NK-92 (cell line): ENCODE data around the gene HRG.
"Not testable (repeated sequence)": the region's sequence is repeated elsewhere in the genome, so short reads cannot be mapped to it uniquely, and the experiment has no call there.

ENCODE experiments used
- DNase-seq: peaks from one replicate; lab custom pipeline; 2025; ENCODE audit not compliant: unreplicated experiment; lab: John Stamatoyannopoulos, UW

The HRG gene

GRCh38 chr3:186679151-186679550 is 13.3 kb downstream of the HRG start:
- DNase-seq = no peak

- DNase-seq = no peak
These were observed 15.1 kb downstream of the HRG start for GRCh38 chr3:186680869-186681268.

DNA sequence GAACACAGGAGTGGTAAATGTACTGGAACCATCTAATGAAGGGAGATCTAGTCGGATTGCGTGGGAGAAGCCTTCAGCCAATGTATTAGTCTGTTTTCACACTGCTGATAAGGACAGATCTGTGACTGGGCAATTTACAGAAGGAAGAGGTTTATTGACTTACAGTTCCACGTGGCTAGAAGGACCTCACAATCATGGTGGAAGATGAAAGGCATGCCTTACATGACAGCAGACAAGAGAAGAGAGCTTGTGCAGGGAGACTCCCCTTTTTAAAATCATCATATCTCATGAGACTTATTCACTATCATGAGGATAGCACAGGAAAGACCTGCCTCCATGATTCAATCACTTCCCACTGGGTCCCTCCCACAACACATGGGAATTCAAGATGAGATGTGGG is 17.0 kb downstream of the HRG start:
- no peak for DNase-seq

GRCh38 chr3:186683979-186684378 is 18.2 kb downstream of the HRG start:
- no peak for DNase-seq

- DNase-seq = not testable (repeated sequence)
These were observed 20.7 kb downstream of the HRG start for GRCh38 chr3:186686475-186686874.

DNA sequence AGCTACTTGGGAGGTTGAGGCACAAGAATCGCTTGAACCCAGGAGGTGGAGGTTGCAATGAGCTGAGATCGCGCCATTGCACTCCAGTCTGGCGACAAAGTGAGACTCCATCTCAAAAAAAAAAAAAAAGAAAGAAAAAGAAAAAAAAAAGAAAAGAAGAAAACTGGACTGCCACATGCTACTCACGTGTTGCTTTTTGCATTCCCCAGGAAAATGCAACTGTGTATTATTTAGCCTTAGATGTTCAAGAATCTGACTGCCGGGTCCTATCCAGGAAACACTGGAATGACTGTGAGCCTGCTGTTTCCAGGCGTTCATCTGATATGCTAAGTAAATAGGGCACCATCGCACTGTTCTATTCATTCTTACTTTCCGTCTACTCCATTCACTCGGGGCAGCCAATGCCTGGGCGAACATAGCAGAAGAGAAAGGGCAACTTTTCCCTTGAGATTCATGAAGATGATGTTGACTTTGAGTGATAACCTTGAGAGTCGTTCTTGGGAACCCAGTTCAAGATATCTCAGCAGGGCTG is 21.4 kb downstream of the HRG start:
- no peak for DNase-seq

GRCh38 chr3:186690304-186690703 is 24.5 kb downstream of the HRG start:
- not testable (repeated sequence) for DNase-seq

DNA sequence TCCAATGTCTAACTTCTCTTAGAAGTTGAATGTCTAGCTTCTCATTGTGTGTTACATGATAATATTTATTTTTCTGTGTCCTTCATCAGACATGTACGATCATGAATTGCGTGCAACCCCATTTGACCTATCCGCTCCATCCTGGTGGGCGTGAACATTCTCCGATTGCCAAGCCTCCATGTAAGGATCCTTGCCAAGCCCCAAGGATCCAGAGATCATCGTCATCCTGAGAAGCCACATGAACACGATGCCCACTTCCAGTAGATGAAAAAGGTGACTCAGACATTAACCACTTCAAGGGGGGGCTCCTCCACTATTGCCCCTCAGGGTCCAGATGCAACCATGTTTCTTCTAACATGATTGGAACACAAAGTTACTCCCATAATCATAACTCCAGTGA is 25.9 kb downstream of the HRG start:
- no peak for DNase-seq

DNA sequence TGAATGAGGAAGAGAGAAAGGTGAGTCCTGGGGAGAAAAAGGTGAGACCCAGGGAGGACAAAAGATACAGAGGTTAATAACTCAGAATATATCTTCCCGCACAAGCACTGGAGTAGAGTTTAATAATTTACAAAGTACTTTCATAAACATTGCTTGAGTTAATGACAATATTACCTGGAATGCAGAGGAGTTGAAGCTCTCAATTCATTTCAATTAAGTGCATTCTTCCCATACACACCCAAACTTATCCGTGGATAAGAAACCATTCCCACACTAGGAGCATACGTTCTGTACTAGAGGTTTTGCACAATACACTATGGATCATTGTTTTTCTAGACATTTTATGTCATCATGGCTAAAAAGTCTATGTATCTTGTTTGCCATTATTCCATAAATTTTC is 28.0 kb downstream of the HRG start:
- DNase-seq = no peak

DNA sequence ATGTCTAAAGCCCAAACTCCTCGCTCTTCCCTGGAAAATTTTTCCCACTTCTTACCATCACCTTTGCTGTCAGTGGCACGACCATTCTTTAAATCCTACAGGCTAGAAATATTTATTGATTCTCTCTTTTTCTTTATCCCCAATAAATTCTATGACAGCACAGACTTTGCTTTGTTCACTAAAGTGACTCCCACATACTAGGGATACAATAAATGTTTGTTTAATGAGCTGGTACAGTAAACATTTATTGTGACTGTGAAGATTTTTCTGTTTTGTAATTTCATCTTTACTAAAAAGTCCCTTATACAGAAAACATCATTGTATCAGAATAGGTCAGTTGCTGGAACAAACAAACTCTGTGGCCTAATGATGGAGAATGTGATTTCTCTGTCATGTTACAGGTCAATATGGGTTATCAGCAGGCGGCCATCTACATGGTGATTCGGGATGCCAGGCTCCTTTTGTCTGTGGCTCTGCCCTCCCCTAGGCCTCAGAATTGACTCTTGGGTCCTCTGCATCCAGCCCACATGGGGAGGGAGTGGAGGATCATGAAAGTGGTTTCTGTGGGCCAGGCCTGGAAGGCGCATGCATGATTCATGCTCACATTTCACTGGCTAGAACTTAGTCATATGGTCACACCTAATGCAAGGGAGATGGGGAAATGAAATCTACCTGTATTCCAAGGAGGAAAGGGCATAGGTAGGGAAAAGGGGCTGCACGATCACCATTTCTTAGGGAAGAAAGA is 28.6 kb downstream of the HRG start:
- no peak for DNase-seq

- DNase-seq = no peak
These were observed 30.7 kb downstream of the HRG start for GRCh38 chr3:186696522-186696921.

DNA sequence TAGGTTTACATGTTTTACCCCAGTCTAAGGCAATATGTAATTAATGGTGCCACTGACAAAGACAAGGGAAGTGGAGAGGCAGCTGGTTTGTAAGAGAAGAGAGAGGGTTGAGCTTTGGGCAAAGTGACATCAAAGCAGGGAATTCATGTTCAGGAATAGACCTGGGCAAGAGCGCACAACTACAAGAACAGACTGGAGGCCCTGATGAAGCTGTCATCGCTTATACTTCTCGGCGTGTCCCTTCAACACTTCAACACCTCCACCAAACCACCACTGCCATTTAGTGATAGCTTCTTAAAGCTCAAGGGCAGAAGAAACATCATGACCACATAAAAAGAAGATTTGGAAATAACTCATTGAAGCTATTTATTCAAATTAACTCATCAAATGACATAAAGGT is 31.7 kb downstream of the HRG start:
- no peak for DNase-seq

DNA sequence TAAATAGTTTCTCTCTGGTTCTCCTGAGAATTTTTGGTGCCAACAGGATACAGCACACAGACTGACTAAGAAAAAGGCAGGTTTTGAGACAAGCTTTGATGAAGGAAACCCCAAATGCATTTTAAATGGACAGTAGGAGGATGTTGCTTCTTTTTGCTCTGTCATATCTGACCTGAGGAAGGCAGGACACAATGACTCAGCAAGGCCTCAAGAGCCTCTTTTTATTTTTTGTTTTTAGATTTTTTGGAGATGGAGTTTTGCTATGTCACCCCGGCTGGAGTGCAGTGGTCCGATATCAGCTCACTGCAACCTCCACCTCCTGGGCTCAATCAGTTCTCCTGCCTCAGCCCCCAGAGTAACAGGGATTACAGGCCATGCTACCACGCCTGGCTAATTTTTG is 34.5 kb downstream of the HRG start:
- DNase-seq = no peak

- DNase-seq = not testable (repeated sequence)
These were observed 36.6 kb downstream of the HRG start for GRCh38 chr3:186702451-186702850.

DNA sequence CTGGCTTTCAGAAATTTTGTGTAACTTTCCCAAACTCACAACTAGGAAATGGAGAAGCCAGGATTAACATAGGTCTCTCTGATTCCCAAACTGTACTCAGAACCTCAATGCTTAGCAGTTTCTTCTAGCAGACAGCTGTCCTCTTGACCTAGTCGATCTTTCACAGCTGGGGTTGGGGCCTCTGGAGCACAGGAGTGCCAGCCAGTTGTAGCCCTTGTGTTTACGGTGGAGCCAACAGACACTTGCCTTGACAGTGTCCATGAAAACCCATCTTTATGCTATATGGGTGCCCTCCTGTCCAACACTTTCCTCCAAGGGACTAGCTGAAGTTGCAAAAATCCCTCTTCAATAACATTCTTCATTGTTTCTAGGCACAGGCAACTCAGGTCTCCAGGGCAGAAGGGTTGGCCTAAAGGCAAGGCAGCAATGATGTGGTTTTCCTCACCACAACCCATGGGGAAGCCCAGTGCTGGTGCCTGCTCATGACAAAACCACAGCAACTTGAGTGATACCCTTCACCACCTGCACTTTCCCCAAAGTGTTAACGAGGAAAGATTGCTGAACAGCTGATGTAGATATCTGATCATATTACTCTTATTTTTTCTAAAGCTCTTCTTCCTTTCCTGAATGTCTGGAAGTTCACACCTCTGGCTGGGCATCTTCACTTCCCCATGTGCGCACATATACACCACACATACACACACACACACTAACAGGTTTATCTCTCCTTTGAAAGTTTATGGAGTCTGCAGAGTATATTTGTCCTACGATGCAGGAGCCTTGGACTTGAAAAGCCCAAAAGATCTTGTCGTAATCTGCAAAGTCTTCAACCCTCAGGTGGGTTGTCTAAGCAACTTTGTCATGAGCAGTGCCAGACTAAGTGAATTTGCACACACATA is 40.3 kb downstream of the HRG start:
- DNase-seq = no peak

GRCh38 chr3:186708983-186709679 is 43.3 kb downstream of the HRG start:
- DNase-seq = no peak

- not testable (repeated sequence) for DNase-seq
These were observed 44.9 kb downstream of the HRG start for GRCh38 chr3:186710694-186711093.

DNA sequence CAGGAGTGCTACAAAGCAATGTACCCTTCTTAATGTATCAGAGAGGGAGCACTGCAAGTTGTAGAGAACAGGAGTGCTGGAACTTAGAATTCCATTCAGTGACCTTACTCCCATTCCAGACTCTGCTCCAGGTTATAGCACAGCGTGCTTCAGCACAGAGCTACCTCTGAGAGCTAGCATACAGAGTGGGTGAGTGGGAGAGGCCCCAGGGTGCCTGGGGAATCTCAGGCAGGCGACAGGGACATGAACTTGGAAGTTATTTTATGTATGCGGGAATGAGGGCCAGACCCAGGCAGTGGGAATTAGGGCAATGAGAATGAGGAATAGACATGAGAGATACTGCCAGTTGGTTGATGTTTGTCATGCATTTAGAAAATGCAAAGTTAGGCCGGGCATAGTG is 47.7 kb downstream of the HRG start:
- no peak for DNase-seq

DNA sequence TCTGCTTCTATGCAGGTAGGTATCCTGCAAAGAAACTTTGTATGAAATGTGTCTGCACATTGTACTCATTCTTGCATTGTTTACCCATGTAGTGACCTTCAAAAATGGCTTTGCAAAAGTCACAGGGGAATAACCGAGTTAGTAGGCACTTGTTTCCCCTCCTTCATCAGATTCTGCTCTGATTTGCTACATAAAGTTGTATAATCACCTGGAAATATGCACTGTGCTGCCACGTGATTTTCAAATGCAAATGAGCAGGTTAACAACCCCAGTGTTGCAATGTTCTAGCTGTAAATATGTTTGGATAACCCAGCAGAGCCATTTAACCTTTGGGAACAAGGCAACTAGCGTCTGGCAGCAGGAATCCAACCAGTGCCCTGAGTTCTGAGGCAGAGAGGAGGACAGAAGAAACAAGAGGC is 51.2 kb downstream of the HRG start, which contains the start of gene KNG1:
Gene KNG1, plus strand, starts transcription at position 321 of the 419 bp plus-strand sequence. CDS start 184 bp downstream, outside the sequence.
- no peak for DNase-seq

DNA sequence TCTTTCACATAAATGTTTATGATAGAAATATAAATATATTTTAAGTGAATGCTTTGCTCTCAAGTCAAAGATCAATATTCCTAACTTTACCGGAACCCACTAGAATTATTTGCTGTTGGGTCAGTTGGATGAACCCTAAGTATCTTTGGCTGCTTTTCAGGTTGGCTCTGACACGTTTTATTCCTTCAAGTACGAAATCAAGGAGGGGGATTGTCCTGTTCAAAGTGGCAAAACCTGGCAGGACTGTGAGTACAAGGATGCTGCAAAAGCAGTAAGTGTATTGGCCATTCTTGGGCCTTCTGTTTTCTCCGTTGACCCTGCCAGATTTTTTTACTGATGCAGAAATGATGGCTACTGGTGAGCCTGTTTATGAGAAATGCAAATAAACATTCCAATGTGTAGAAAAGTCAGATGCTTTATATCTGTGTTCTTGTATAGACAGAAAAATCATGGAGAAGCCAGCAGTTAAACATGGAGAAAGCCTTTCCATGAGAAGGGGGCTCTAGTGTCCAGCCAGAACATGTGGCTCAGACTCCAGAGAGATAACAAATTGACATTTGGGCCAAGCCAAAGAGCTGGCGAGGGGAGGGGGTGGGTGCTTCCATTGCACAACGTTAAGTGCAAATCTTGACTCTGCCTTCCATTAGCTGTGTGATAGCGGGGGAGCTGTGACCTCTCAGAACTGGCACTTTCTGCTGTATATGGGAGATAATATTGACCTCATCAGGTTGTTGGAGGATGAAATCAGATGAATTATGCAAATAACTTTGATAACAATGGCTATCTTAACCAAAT is 54.3 kb downstream of the HRG start:
- no peak for DNase-seq
